Mesothelial cell of epicardium (in vitro differentiated cells): ENCODE measurements around the gene PHPT1. TPM values are rescaled to one million over a fixed set of nuclear protein-coding genes. Genes with fewer than 3 reads are reported as not detected.
"Not testable (repeated sequence)": the region's sequence is repeated elsewhere in the genome, so short reads cannot be mapped to it uniquely, and the experiment has no call there.

Experiments used
- DNase-seq, 2 experiments: peaks; one replicate each; pipeline ENCODE4 v3.0.0; 2021; ENCODE audit warnings: low spot score in 2 of 2; ENCODE audit not compliant: unreplicated experiment in 2 of 2
- H3K27ac Mint-ChIP-seq: 2 replicates; pipeline ENCODE4 v1.8.0; 2021; ENCODE audit warnings: mixed read lengths
- H3K27me3 Mint-ChIP-seq: 2 replicates; pipeline ENCODE4 v1.8.0; 2021; ENCODE audit warnings: low read depth, mixed read lengths
- H3K36me3 Mint-ChIP-seq: 2 replicates; pipeline ENCODE4 v1.8.0; 2021; ENCODE audit warnings: mixed read lengths
- H3K4me1 Mint-ChIP-seq: 2 replicates; pipeline ENCODE4 v1.8.0; 2021; ENCODE audit warnings: mixed read lengths
- H3K4me3 Mint-ChIP-seq: 2 replicates; pipeline ENCODE4 v1.8.0; 2021; ENCODE audit warnings: mild to moderate bottlenecking, moderate library complexity, mixed read lengths
- H3K9me3 Mint-ChIP-seq: 2 replicates; pipeline ENCODE4 v1.8.0; 2021; ENCODE audit warnings: mixed read lengths
- total RNA-seq: library from RNA; stranded (reverse); gene quantifications from 3 replicates; pipeline ENCODE4 v1.2.1, GENCODE V29; 2021
- TF ChIP-seq, protein P1 (sequence below): fragments of 200-600 bp; sonication (generic); IDR thresholded peaks from one replicate; pipeline ENCODE4 v1.5.0; 2021; ENCODE audit warnings: antibody characterized with exemption; ENCODE audit not compliant: unreplicated experiment

The PHPT1 gene
- total RNA-seq, 1 donor from 2014 or later, result 168 TPM

DNA sequence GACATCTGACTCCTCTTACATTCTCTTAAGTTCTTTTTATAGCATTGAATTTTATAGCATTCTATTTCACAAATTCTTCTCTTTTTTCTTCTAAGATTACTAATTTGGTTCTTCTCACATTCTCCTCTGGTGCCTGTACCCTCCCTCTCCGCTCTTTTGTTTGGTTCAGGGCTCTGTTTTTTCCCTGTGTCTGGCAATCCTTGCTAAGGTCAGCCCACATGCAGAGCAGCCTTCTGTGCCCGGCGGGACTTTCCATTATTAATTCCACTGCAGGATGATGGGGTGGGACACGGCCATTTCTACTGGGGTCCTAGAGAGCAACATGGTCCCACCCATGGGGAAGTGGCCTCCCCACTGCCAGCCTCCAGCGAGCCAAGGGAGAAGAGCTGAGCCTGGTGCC, 27.3 kb downstream of the PHPT1 start:
- TF ChIP-seq, protein P1, sequence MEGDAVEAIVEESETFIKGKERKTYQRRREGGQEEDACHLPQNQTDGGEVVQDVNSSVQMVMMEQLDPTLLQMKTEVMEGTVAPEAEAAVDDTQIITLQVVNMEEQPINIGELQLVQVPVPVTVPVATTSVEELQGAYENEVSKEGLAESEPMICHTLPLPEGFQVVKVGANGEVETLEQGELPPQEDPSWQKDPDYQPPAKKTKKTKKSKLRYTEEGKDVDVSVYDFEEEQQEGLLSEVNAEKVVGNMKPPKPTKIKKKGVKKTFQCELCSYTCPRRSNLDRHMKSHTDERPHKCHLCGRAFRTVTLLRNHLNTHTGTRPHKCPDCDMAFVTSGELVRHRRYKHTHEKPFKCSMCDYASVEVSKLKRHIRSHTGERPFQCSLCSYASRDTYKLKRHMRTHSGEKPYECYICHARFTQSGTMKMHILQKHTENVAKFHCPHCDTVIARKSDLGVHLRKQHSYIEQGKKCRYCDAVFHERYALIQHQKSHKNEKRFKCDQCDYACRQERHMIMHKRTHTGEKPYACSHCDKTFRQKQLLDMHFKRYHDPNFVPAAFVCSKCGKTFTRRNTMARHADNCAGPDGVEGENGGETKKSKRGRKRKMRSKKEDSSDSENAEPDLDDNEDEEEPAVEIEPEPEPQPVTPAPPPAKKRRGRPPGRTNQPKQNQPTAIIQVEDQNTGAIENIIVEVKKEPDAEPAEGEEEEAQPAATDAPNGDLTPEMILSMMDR, result no peak
- peaks cover 12% of the 10 kb centered on the region for H3K27me3 Mint-ChIP-seq
- no peak for DNase-seq
- H3K9me3 Mint-ChIP-seq, result peaks cover 3% of the 10 kb centered on the region
- no peak overlapping the region for H3K4me3 Mint-ChIP-seq
- no peak overlapping the region for H3K27ac Mint-ChIP-seq
- H3K36me3 Mint-ChIP-seq, result no peaks in the 10 kb centered on the region
- no peaks in the 10 kb centered on the region for H3K4me1 Mint-ChIP-seq

DNA sequence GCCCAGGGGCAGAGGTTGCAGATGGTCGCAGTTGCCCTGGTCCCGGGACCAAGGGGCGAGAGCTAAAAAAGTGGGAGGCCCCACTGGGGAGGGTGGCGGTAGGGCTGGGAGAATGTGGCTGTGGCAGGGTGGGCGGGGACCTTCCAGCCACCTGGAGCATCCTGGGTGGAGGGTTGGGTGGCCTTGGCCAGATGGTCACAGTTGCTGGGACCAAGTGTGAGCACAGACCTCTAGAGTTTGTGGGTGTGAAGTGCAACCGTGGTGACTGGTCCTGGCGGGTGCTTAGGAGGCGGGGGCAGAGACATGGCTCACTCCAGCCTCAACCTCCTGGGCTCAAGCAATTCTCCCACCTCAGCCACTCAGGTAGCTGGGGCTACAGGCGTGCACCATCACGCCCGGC, 31.4 kb downstream of the PHPT1 start:
- H3K27ac Mint-ChIP-seq, result no peak overlapping the region
- DNase-seq, result no peak
- no peaks in the 10 kb centered on the region for H3K4me1 Mint-ChIP-seq
- no peak overlapping the region for H3K4me3 Mint-ChIP-seq
- no peaks in the 10 kb centered on the region for H3K36me3 Mint-ChIP-seq
- peaks cover 12% of the 10 kb centered on the region for H3K27me3 Mint-ChIP-seq
- H3K9me3 Mint-ChIP-seq, result no peaks in the 10 kb centered on the region
- TF ChIP-seq, protein P1, result no peak

DNA sequence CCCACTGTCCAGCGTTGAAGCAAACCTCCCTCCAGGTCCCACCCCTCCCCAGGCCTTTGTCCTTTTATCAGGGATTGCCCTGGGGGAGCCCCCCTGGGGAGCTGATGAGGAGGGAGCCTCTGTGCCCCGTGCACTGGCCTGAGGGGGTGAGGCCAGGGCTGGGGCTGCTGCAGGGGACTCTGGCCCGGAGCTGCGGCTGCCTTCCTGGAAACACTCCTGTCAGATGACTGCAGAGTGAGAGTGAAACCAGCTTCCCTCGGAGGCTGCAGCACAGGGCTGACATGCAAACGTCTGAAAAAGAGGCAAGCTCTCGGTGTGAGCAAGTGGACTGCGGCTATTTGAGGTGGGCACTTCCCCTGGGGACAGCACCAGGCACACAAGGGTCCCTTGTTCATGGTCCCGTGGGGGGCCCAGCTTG, 32.5 kb downstream of the PHPT1 start:
- TF ChIP-seq, protein P1, result no peak
- Mint-ChIP-seq H3K27me3 (peaks cover 6% of the 10 kb centered on the region), H3K4me3 (no peak overlapping the region), H3K36me3 (no peaks in the 10 kb centered on the region), H3K9me3 (no peaks in the 10 kb centered on the region), H3K27ac (no peak overlapping the region), H3K4me1 (no peaks in the 10 kb centered on the region)
- no peak for DNase-seq

DNA sequence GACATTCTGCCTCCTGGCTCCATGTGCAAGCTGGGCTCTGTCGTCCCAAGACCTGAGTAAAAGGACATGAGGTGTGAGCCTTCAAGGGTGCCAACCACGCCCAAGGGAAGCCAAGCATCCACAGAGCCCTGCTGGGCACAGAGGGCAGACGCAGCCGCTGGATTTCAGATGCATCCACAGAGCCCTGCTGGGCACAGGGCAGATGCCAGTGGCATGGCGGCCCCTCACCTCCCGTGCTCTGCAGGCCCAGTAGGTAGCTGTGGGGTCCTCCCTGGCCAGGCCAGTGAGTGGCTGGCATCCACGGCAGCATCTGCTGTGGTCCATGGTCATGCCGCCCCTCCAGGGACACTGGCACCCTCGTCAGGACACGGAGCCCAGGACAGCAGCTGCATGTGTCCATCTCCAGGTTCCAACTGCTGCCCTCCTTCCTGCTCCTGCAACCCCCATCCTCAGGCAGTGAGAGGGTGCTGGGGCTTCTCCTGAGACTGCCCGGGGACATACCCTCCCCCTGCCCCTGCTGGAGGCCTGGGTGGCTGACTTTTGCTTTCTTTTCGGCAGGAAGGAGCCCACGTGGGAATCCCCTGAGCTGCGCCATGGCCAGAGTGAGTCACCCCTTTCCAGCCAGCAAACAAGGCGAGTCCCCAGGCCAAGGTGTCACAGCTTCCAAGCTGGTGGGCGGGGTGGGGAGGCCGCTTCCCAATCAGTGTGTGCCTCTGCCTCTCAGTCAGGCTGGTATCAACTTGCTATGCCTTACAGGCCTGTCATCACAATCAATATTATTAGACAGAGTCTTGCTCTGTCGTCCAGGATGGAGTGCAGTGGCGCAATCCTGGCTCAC, 33.1 kb downstream of the PHPT1 start:
- no peak for DNase-seq
- TF ChIP-seq, protein P1, result no peak
- Mint-ChIP-seq H3K27me3 (peaks cover 4% of the 10 kb centered on the region), H3K9me3 (no peaks in the 10 kb centered on the region), H3K4me3 (no peak overlapping the region), H3K27ac (no peak overlapping the region), H3K36me3 (no peaks in the 10 kb centered on the region), H3K4me1 (peaks cover 5% of the 10 kb centered on the region)

DNA sequence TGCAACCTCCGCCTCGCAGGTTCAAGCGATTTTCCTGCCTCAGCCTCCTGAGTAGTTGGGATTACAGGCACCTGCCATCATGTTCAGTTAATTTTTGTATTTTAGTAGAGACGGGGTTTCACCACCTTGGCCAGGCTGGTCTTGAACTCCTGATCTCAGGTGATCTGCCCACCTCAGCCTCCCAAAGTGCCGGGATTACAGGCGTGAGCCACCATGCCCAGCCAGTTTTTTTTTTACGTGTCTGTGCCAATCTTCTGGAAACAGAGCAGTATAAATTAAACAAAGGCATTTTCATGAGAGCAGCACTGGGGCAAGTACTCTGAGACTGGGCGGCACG, 33.7 kb downstream of the PHPT1 start:
- not testable (repeated sequence) for H3K4me1 Mint-ChIP-seq, H3K36me3 Mint-ChIP-seq, H3K27ac Mint-ChIP-seq, DNase-seq, H3K27me3 Mint-ChIP-seq, H3K4me3 Mint-ChIP-seq, H3K9me3 Mint-ChIP-seq

DNA sequence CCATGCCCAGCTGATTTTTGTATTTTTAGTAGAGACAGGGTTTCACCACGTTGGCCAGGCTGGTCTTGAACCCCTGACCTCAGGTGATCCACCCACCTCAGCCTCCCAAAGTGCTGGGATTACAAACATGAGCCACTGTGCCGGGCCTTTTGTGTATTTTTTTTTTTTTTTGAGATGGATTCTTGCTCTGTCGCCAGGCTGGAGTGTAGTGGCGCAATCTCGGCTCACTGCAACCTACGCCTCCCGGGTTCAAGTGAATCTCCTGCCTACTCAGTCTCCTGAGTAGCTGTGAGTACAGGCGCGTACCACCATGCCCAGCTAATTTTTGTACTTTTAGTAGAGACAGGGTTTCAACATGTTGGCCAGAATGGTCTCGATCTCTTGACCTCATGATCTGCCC, 34.5 kb downstream of the PHPT1 start:
- H3K9me3 Mint-ChIP-seq, DNase-seq, H3K27me3 Mint-ChIP-seq, H3K4me3 Mint-ChIP-seq, H3K27ac Mint-ChIP-seq, H3K36me3 Mint-ChIP-seq, H3K4me1 Mint-ChIP-seq: not testable (repeated sequence)
